ENCODE measurements around the gene ZSCAN2. TPM values are rescaled to one million over a fixed set of nuclear protein-coding genes. Genes with fewer than 3 reads are reported as not detected.
"Not testable (repeated sequence)": the region's sequence is repeated elsewhere in the genome, so short reads cannot be mapped to it uniquely, and the experiment has no call there.

ZSCAN2 gene
- total and polyA plus RNA-seq, 2 of the 4 experiments (the other 2 are of a cell fraction), result 10.4 to 18.3 TPM

- H3K4ac ChIP-seq (ENCODE audit: low read depth, low read length); H3K9ac ChIP-seq (ENCODE audit: low read depth, low read length); dilution Hi-C loops (cut with HindIII; ENCODE audit: low sequenced_read_pairs, unreplicated experiment); H3K4me1 ChIP-seq (ENCODE audit: control insufficient read depth, insufficient read depth, low read length); H3K23ac ChIP-seq (ENCODE audit: low read depth, low read length); DNase-seq; H2AFZ ChIP-seq (replicated peaks; ENCODE audit: low read length, poor library complexity); H3K27ac ChIP-seq (ENCODE audit: insufficient read depth, low read length); H4K20me1 ChIP-seq (ENCODE audit: insufficient read depth, low read length); H2BK5ac ChIP-seq (ENCODE audit: low read depth, low read length, poor library complexity, severe bottlenecking); H3K4me2 ChIP-seq (ENCODE audit: low read depth, low read length); H3K56ac ChIP-seq (ENCODE audit: extremely low read depth, insufficient read depth, low read length); ATAC-seq (ENCODE audit: low read depth); H3K79me1 ChIP-seq (ENCODE audit: low read depth in 1 of 2, low read length in 2 of 2); H2AK5ac ChIP-seq (ENCODE audit: low read depth, low read length); H3K14ac ChIP-seq (replicated peaks; ENCODE audit: low read depth, low read length); BruUV-seq (replicated peaks); in situ Hi-C loops (cut with MboI; ENCODE audit: low sequenced_read_pairs); H3K27me3 ChIP-seq (ENCODE audit: control insufficient read depth, insufficient read depth, low read length); H4K91ac ChIP-seq (ENCODE audit: insufficient read depth, low read depth, low read length); H2BK120ac ChIP-seq (ENCODE audit: low read depth, low read length); H3K4me3 ChIP-seq (ENCODE audit: insufficient read depth, low read depth, low read length); H2BK15ac ChIP-seq (ENCODE audit: low read depth, low read length); H4K5ac ChIP-seq (ENCODE audit: low read depth, low read length); H3K36me3 ChIP-seq (ENCODE audit: control insufficient read depth, insufficient read depth, low read length); POLR2A ChIA-PET (ENCODE audit: unreplicated experiment); H2AK9ac ChIP-seq (replicated peaks; ENCODE audit: low read depth, low read length, poor library complexity); H2BK20ac ChIP-seq (ENCODE audit: low read depth, low read length); H3K18ac ChIP-seq (ENCODE audit: low read depth, low read length); H3K9me1 ChIP-seq (ENCODE audit: insufficient read depth, low read length); H4K8ac ChIP-seq (ENCODE audit: low read depth in 2 of 2, low read length in 2 of 2); H3K9me3 ChIP-seq (ENCODE audit: control insufficient read depth, insufficient read depth, low read length): not testable (repeated sequence)
- 0% methylated on average over 1 of the region's 4 CpGs; no CpG with 5 or more reads in 1 of the 2 experiments for WGBS, 2 experiments (ENCODE audit: extremely low coverage in 2 of 2, insufficient read length in 1 of 2)
- intact Hi-C loops (cut with micrococcal nuclease), result loop anchor here (10.0 kb wide), 3 partner anchors 51 to 701 kb away; no protein-coding TSS in a partner anchor
- CTCF ChIA-PET, result interaction anchor here (0.8 to 2.3 kb wide), 2 partner anchors 13 to 345 kb away, joined by 3 to 5 read pairs; no protein-coding TSS in a partner anchor
These were observed 16.9 kb upstream of the ZSCAN2 start for GRCh38 chr15:84583921-84584320.

All from IMR-90 (cell line).